Keratinocyte (primary cell): ENCODE results near the gene ITGB4.

Experiments used
- CTCF ChIP-seq, 3 experiments: IDR thresholded peaks in 1 of 3; conservative IDR thresholded peaks in 1 of 3; optimal IDR thresholded peaks in 1 of 3; 2 replicates in 2 of 3; 3 replicates in 1 of 3; pipeline versions ENCODE3 to v1.5.1; 2011; ENCODE audit warnings: low read length in 3 of 3, mild to moderate bottlenecking in 3 of 3, moderate library complexity in 2 of 3, control low read depth in 1 of 3, inconsistent platforms in 1 of 3; ENCODE audit not compliant: insufficient read depth in 2 of 3; ENCODE audit errors: extremely low read depth in 1 of 3
- EZH2 ChIP-seq: IDR thresholded peaks from one replicate; pipeline ENCODE4 v1.6.1; 2012; ENCODE audit warnings: inconsistent platforms, mild to moderate bottlenecking, low read length, moderate library complexity

GRCh38 chr17:75729351-75729750, 8.1 kb downstream of the ITGB4 start:
- no peak for TF ChIP-seq CTCF (optimal IDR thresholded peaks at IDR 0.05 in 1 of 3, IDR thresholded peaks at IDR 0.05 in 1 of 3, conservative IDR thresholded peaks at IDR 0.05 in 1 of 3; ENCODE audit: extremely low read depth in 1 of 3, insufficient read depth in 2 of 3, low read length in 3 of 3)
- no peak for TF ChIP-seq EZH2
